Tibial nerve (tissue), 4 donors: ENCODE results near the gene MOGAT1. TPM values are rescaled to one million over a fixed set of nuclear protein-coding genes. Genes with fewer than 3 reads are reported as not detected.
A peak's percentile ranks its signal among the peaks of the same experiment; 100 is the strongest.

Source experiments
- DNase-seq, 2 donors: peaks; one replicate each; pipeline ENCODE4 v3.0.0-alpha.2; 2019; ENCODE audit warnings: low spot score in 2 of 2
- H3K27ac ChIP-seq, 4 donors: fragments of 200-600 bp; sonication (generic) in 3 of 4; one replicate each; pipeline ENCODE4 v1.5.1; 2017 to 2019; ENCODE audit warnings: mild to moderate bottlenecking in 1 of 4
- H3K27me3 ChIP-seq, 2 donors: fragments of 200-600 bp; sonication (generic) in 1 of 2; one replicate each; pipeline versions ENCODE4 v1.5.1 to v1.6.0; 2017 to 2019
- H3K36me3 ChIP-seq, 3 donors: fragments of 200-600 bp; sonication (generic); one replicate each; pipeline ENCODE4 v1.5.1; 2018 to 2019
- H3K4me1 ChIP-seq, 4 donors: fragments of 200-600 bp; sonication (generic) in 3 of 4; one replicate each; pipeline ENCODE4 v1.5.1; 2017 to 2019
- H3K4me3 ChIP-seq, 4 donors: fragments of 200-600 bp; sonication (generic) in 3 of 4; one replicate each; pipeline ENCODE4 v1.5.1; 2017 to 2019; ENCODE audit warnings: mild to moderate bottlenecking in 1 of 4, moderate library complexity in 1 of 4
- H3K9me3 ChIP-seq, 4 donors: fragments of 200-600 bp; sonication (generic) in 3 of 4; one replicate each; pipeline ENCODE4 v1.5.1; 2017 to 2019
- EP300 ChIP-seq, 2 donors: sonication (generic); formaldehyde crosslinking; IDR thresholded peaks; one replicate each; pipeline ENCODE4 v1.6.1; 2017; ENCODE audit warnings: antibody characterized with exemption in 2 of 2, mild to moderate bottlenecking in 1 of 2
- POLR2A ChIP-seq, 2 donors: fragments of 450-650 bp; IDR thresholded peaks; one replicate each; pipeline ENCODE4 v1.6.1; 2017; ENCODE audit warnings: antibody characterized with exemption in 2 of 2, mild to moderate bottlenecking in 2 of 2, moderate library complexity in 2 of 2
- WGBS, 2 donors: methylation state at CpG; one replicate each; pipeline ENCODE4 v1.1.5; 2018; 5-methylcytosine and 5-hydroxymethylcytosine counted together
- total RNA-seq, 4 donors: library from RNA; depleted of rRNA; stranded (reverse); fragments of >200 nt; gene quantifications; one replicate each; pipeline ENCODE4 v1.1.0, GENCODE V29; 2016
- TF ChIP-seq, protein P1 (sequence below), 5 experiments: fragments of 200-600 bp in 3 of 5; fragments of 450-650 bp in 2 of 5; sonication (generic) in 3 of 5; IDR thresholded peaks; one replicate each; pipeline ENCODE4 v1.5.1; 2016 to 2019; ENCODE audit warnings: antibody characterized with exemption in 5 of 5, mild to moderate bottlenecking in 3 of 5, moderate library complexity in 2 of 5

The MOGAT1 gene
- total RNA-seq, 4 donors from 2014 or later = not detected

DNA sequence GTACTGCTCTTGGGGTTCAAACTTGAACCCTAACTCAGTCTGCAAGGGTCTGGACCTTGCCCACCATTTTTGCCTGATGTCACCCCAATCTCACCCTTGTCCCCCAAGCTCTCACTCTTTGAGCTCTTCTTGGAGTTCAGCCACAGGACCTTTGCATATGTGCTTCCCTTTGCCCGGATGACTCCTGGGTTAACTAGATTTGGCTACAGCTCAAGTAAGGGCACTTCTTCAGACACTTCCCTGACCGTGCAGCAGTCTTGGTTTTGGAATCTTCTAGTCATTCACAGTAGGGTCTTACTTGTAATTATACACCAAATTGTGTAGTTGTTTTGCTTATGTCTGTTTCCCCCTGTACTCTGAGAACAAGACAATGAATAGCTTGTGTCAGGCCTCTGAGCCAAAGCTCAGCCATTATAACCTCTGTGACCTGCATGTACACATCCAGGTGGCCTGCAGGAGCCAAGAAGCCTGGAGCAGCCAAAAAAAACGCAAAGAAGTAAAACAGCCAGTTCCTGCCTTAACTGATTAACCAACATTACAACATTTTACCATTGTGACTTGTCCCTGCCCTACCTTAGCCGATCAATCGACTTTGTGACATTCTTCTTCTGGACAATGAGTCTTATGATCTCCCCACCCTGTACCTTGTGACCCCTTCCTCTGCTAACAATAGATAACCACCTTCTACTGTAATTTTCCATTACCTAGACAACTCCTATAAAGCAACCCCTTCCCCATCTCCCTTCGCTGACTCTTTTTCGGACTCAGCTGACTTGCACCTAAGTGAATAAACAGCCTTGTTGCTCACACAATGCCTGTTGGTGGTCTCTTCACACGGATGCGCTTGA is 1.0 kb upstream of the MOGAT1 start:
- Histone ChIP-seq H3K27ac (no peak overlapping the region), H3K4me3 (no peak overlapping the region), H3K4me1 (peaks cover 0 to 16% (median 3%) of the 10 kb centered on the region in 4 donors), H3K9me3 (no peaks in the 10 kb centered on the region), H3K36me3 (no peaks in the 10 kb centered on the region), H3K27me3 (peaks cover 0 to 21% of the 10 kb centered on the region in 2 donors)
- no peak for TF ChIP-seq POLR2A (IDR thresholded peaks at IDR 0.05)
- TF ChIP-seq EP300 (IDR thresholded peaks at IDR 0.05) = no peak
- TF ChIP-seq, protein P1, sequence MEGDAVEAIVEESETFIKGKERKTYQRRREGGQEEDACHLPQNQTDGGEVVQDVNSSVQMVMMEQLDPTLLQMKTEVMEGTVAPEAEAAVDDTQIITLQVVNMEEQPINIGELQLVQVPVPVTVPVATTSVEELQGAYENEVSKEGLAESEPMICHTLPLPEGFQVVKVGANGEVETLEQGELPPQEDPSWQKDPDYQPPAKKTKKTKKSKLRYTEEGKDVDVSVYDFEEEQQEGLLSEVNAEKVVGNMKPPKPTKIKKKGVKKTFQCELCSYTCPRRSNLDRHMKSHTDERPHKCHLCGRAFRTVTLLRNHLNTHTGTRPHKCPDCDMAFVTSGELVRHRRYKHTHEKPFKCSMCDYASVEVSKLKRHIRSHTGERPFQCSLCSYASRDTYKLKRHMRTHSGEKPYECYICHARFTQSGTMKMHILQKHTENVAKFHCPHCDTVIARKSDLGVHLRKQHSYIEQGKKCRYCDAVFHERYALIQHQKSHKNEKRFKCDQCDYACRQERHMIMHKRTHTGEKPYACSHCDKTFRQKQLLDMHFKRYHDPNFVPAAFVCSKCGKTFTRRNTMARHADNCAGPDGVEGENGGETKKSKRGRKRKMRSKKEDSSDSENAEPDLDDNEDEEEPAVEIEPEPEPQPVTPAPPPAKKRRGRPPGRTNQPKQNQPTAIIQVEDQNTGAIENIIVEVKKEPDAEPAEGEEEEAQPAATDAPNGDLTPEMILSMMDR (IDR thresholded peaks at IDR 0.05) = no peak
- no peak for DNase-seq
- WGBS, 2 donors = 71 to 72% methylated on average over 9 of the region's 9 CpGs

DNA sequence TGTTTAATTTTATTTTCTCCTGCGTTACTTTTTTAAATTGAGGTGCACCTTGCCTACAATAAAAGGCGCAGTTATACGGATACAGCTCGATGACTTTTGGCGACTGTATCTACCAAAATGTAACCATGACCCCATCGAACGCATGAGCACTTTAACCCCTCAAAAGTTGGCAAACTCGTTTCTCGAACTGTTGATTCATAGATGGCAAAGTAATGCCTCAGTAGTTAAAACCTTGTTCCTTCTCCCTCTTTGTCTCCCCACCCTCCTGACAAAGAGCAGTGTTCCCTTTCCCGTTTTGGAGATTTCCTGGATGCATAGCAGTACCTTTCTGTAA is 577 bp downstream of the MOGAT1 start:
- WGBS, 2 donors = 15 to 18% methylated on average over 10 of the region's 10 CpGs
- peak overlapping the region in 3 of 4 donors; percentile 43 to 48 (median 45) for H3K4me3 ChIP-seq

DNA sequence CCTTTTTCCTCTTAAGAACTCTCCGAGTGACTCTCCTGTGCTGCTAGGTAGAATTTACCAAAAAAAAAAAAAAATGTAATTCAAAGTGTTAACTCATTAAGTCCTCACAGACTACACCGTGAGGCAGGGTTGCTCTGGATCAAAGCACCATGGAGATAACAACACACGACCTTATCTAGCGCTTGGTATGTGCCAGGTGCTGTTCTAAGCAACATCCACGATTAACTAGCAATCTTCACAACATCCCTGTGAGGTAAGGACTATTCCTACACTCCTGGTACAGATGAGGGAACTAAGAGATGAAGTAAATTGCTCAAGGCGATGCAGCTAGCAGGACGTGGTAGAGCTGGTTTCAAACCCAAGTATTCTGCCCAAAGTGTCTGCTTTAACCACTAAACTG is 1.8 kb downstream of the MOGAT1 start:
- Histone ChIP-seq H3K27me3 (peaks cover 0 to 29% of the 10 kb centered on the region in 2 donors), H3K27ac (no peak overlapping the region), H3K36me3 (no peaks in the 10 kb centered on the region), H3K4me1 (peaks cover 0 to 16% (median 3%) of the 10 kb centered on the region in 4 donors), H3K4me3 (no peak overlapping the region), H3K9me3 (no peaks in the 10 kb centered on the region)
- TF ChIP-seq, protein P1 (IDR thresholded peaks at IDR 0.05) = no peak
- TF ChIP-seq POLR2A (IDR thresholded peaks at IDR 0.05) (no peak), EP300 (IDR thresholded peaks at IDR 0.05) (no peak)
- DNase-seq = no peak
- 79 to 82% methylated on average over 7 of the region's 7 CpGs for WGBS, 2 donors

More for the DNA sequence above, 577 bp downstream of the MOGAT1 start:
- Histone ChIP-seq H3K27ac (no peak overlapping the region), H3K4me1 (peaks cover 0 to 16% (median 3%) of the 10 kb centered on the region in 4 donors), H3K36me3 (no peaks in the 10 kb centered on the region), H3K27me3 (peaks cover 0 to 24% of the 10 kb centered on the region in 2 donors), H3K9me3 (no peaks in the 10 kb centered on the region)
- TF ChIP-seq POLR2A (IDR thresholded peaks at IDR 0.05) (no peak), EP300 (IDR thresholded peaks at IDR 0.05) (no peak)
- TF ChIP-seq, protein P1 (IDR thresholded peaks at IDR 0.05) = no peak
- no peak for DNase-seq

DNA sequence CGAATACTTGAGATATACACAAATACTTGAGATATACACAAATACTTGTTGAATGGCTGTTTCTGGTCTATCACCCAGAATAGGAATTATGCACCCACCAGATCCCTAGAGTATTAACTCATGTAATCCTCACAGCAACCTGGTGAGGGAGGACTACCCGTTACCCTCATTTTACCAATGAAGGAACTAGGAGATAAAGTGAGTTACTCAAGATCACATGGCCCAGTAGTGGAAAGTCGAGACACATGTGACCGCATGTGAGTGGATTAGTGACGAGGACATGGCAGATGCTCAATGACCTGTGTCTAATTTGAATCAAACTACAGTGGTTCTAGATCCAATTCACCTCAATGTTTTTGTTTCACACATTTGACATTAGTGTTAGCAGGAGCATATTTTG is 2.4 kb downstream of the MOGAT1 start:
- TF ChIP-seq POLR2A (IDR thresholded peaks at IDR 0.05) (no peak), EP300 (IDR thresholded peaks at IDR 0.05) (no peak)
- TF ChIP-seq, protein P1 (IDR thresholded peaks at IDR 0.05) = no peak
- WGBS, 2 donors = 91 to 94% methylated on average over 5 of the region's 5 CpGs

DNA sequence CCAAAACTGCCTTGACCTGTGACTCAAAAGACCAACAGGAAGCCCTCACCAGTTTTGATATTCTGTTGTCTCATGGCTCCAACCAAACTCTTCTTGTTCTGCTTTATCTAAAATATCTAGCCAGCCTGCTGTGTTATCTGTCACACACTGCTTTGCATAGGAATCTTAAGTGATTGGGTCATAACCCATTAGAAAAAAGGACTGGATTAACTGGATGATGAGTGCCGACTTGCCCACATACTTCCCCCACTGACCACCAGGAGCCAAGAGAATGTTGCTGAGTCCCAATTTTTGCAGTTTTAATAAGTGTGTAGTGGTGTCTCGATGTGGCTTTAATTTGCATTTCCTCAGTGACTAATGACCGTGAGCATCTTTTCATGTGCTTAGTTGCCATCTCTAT is 6.5 kb downstream of the MOGAT1 start:
- no peaks in the 10 kb centered on the region for H3K36me3 ChIP-seq
- no peaks in the 10 kb centered on the region for H3K9me3 ChIP-seq
- TF ChIP-seq POLR2A (IDR thresholded peaks at IDR 0.05) (no peak), EP300 (IDR thresholded peaks at IDR 0.05) (no peak)
- TF ChIP-seq, protein P1 (IDR thresholded peaks at IDR 0.05) = no peak
- H3K4me3 ChIP-seq = no peak overlapping the region
- 79 to 82% methylated on average over 3 of the region's 3 CpGs for WGBS, 2 donors
- no peaks in the 10 kb centered on the region for H3K4me1 ChIP-seq
- DNase-seq = no peak
- peaks cover 0 to 15% of the 10 kb centered on the region in 2 donors for H3K27me3 ChIP-seq
- H3K27ac ChIP-seq = no peak overlapping the region

More for the DNA sequence above, 2.4 kb downstream of the MOGAT1 start:
- H3K27me3 ChIP-seq = peaks cover 0 to 29% of the 10 kb centered on the region in 2 donors
- H3K36me3 ChIP-seq = no peaks in the 10 kb centered on the region
- no peak overlapping the region for H3K27ac ChIP-seq
- H3K4me3 ChIP-seq = no peak overlapping the region
- no peak for DNase-seq
- no peaks in the 10 kb centered on the region for H3K9me3 ChIP-seq
- H3K4me1 ChIP-seq = peaks cover 0 to 16% (median 3%) of the 10 kb centered on the region in 4 donors
